ENCODE data around the gene SORCS1.

SORCS1 gene

GRCh38 chr10:106942035-106942662, 222.4 kb downstream of the SORCS1 start:
- TF ChIP-seq ZFX (IDR thresholded peaks at IDR 0.05; ENCODE audit: borderline replicate concordance) (no peak), CTCF (IDR thresholded peaks at IDR 0.05) (no peak)

GRCh38 chr10:106941297-106942034, 223.0 kb downstream of the SORCS1 start:
- TF ChIP-seq CTCF (IDR thresholded peaks at IDR 0.05) = no peak
- TF ChIP-seq ZFX (IDR thresholded peaks at IDR 0.05; ENCODE audit: borderline replicate concordance) = no peak
- no peak overlapping the region for H3K27ac ChIP-seq

More at GRCh38 chr10:106942035-106942662, 222.4 kb downstream of the SORCS1 start:
- H3K27ac ChIP-seq = no peak overlapping the region

- no peak overlapping the region for H3K27ac ChIP-seq
Measured at GRCh38 chr10:106938513-106938912, 226.0 kb downstream of the SORCS1 start.

GRCh38 chr10:106935978-106936451, 228.5 kb downstream of the SORCS1 start:
- no peak overlapping the region for H3K27ac ChIP-seq
- TF ChIP-seq ZFX (IDR thresholded peaks at IDR 0.05; ENCODE audit: borderline replicate concordance) (no peak), CTCF (IDR thresholded peaks at IDR 0.05) (no peak)

More at GRCh38 chr10:106938513-106938912, 226.0 kb downstream of the SORCS1 start:
- TF ChIP-seq ZFX (IDR thresholded peaks at IDR 0.05; ENCODE audit: borderline replicate concordance) = no peak
- no peak for TF ChIP-seq CTCF (IDR thresholded peaks at IDR 0.05)

- H3K27ac ChIP-seq = no peak overlapping the region
- TF ChIP-seq CTCF (IDR thresholded peaks at IDR 0.05) = no peak
- TF ChIP-seq ZFX (IDR thresholded peaks at IDR 0.05; ENCODE audit: borderline replicate concordance) = no peak
Measured at GRCh38 chr10:106931853-106932249, 232.7 kb downstream of the SORCS1 start.

- TF ChIP-seq CTCF (IDR thresholded peaks at IDR 0.05) (no peak), ZFX (IDR thresholded peaks at IDR 0.05; ENCODE audit: borderline replicate concordance) (no peak)
- no peak overlapping the region for H3K27ac ChIP-seq
Measured at GRCh38 chr10:106931159-106931852, 233.2 kb downstream of the SORCS1 start.
